ENCODE measurements around the gene KRT82. TPM values are rescaled to one million over a fixed set of nuclear protein-coding genes. Genes with fewer than 3 reads are reported as not detected.

Gene KRT82
- total RNA-seq, 1 experiment from 2014 or later: not detected

- no CpG with 5 or more reads among the region's 4 CpGs for WGBS (ENCODE audit: extremely low coverage, insufficient read length, low lambda C conversion rate)
- Histone ChIP-seq H3T11ph (ENCODE audit: low read length) (no peak overlapping the region), H4K20me1 (ENCODE audit: control insufficient read depth, insufficient read depth, insufficient read length) (no peaks in the 10 kb centered on the region), H3K18ac (ENCODE audit: insufficient read length, low read depth, low read length) (no peak overlapping the region), H3K9me3 (ENCODE audit: control insufficient read depth, low read depth, low read length) (no peaks in the 10 kb centered on the region), H3K9ac (ENCODE audit: extremely low read depth, insufficient read length, low read length) (no peak overlapping the region), H3K4me1 (ENCODE audit: insufficient read depth, low read length) (no peaks in the 10 kb centered on the region), H2BK12ac (ENCODE audit: insufficient read length, low read depth, low read length) (no peak overlapping the region), H3K4ac (ENCODE audit: low read depth, low read length) (no peak overlapping the region), H3K27me3 (ENCODE audit: insufficient read depth, low read length) (no peaks in the 10 kb centered on the region), H2AFZ (ENCODE audit: low read length) (no peak overlapping the region), H2BK5ac (ENCODE audit: insufficient read length, low read length) (no peak overlapping the region), H2BK15ac (ENCODE audit: low read depth, low read length) (no peak overlapping the region), H2AK5ac (ENCODE audit: insufficient read length, low read length) (no peak overlapping the region), H3K23ac (ENCODE audit: insufficient read length, low read depth, low read length) (no peak overlapping the region), H3K27ac (ENCODE audit: insufficient read length, low read depth, low read length) (no peak overlapping the region), H3K14ac (ENCODE audit: insufficient read depth, low read length) (no peak overlapping the region), H3K4me2 (ENCODE audit: insufficient read depth, insufficient read length, low read length) (no peak overlapping the region), H2BK20ac (ENCODE audit: low read depth, low read length, poor library complexity, severe bottlenecking) (no peak overlapping the region), H4K91ac (ENCODE audit: insufficient read length, low read depth, low read length) (no peak overlapping the region), H3K23me2 (ENCODE audit: insufficient read length, low read depth, low read length, poor library complexity, severe bottlenecking) (peaks cover 3% of the 10 kb centered on the region), H3K79me1 (ENCODE audit: insufficient read depth, low read depth, low read length, poor library complexity, severe bottlenecking) (no peaks in the 10 kb centered on the region), H2BK120ac (ENCODE audit: low read depth, low read length, poor library complexity, severe bottlenecking) (no peak overlapping the region), H3K56ac (ENCODE audit: insufficient read length, low read depth, low read length) (no peak overlapping the region), H3K79me2 (ENCODE audit: insufficient read depth, low read length) (no peaks in the 10 kb centered on the region), H4K5ac (ENCODE audit: insufficient read length, low read depth, low read length) (no peak overlapping the region), H4K8ac (replicated peaks; ENCODE audit: insufficient read length, low read depth, low read length) (no peak overlapping the region)
- Mint-ChIP-seq H3K27ac (no peak overlapping the region; a peak in 1 of 7 replicates), H3K27me3 (ENCODE audit: low read depth) (peaks cover 12% of the 10 kb centered on the region), H3K9me3 (peaks cover 11% of the 10 kb centered on the region in 2 experiments), H3K36me3 (ENCODE audit: insufficient read depth in 1 of 3, low read depth in 3 of 3) (peaks cover 2 to 5% (median 4%) of the 10 kb centered on the region in 3 experiments; a peak in 5 of 7 replicates), H3K4me3 (no peak overlapping the region; a peak in 1 of 5 replicates), H3K4me1 (peaks cover 8 to 9% of the 10 kb centered on the region in 2 experiments)
- no peak for TF ChIP-seq CTCF (conservative IDR thresholded peaks at IDR 0.05)
- no peak for DNase-seq
Observed at GRCh38 chr12:52413202-52413601, 7.1 kb upstream of the KRT82 start.
